GM18498 (cell line): ENCODE results near the gene FABP6.

Source experiments
- ATAC-seq: cut with Tn5 transposase; IDR thresholded peaks from one replicate; pipeline ENCODE4 v1.9.1; 2021; ENCODE audit warnings: mild to moderate bottlenecking, moderate library complexity; ENCODE audit not compliant: unreplicated experiment

Gene FABP6

GRCh38 chr5:160260881-160261815 lies 31.8 kb downstream of the FABP6 start:
- peak; percentile 58 for ATAC-seq

GRCh38 chr5:160262151-160263074 lies 33.1 kb downstream of the FABP6 start:
- ATAC-seq, result no peak

GRCh38 chr5:160263326-160263855 lies 34.1 kb downstream of the FABP6 start:
- ATAC-seq, result no peak

- ATAC-seq, result no peak
These were observed 36.7 kb downstream of the FABP6 start for GRCh38 chr5:160266044-160266443.

GRCh38 chr5:160266752-160267345 lies 37.5 kb downstream of the FABP6 start:
- no peak for ATAC-seq

GRCh38 chr5:160268121-160268520 lies 38.8 kb downstream of the FABP6 start:
- ATAC-seq, result no peak

- no peak for ATAC-seq
These were observed 39.7 kb downstream of the FABP6 start for GRCh38 chr5:160269017-160269416.

GRCh38 chr5:160270704-160271103 lies 41.4 kb downstream of the FABP6 start:
- no peak for ATAC-seq

- ATAC-seq, result peak; percentile 52
These were observed 42.1 kb downstream of the FABP6 start for GRCh38 chr5:160271396-160271795.

GRCh38 chr5:160271836-160272235 lies 42.5 kb downstream of the FABP6 start:
- ATAC-seq, result no peak

GRCh38 chr5:160272264-160272663 lies 43.0 kb downstream of the FABP6 start:
- no peak for ATAC-seq

GRCh38 chr5:160272889-160273288 lies 43.6 kb downstream of the FABP6 start:
- no peak for ATAC-seq

- no peak for ATAC-seq
These were observed 45.2 kb downstream of the FABP6 start for GRCh38 chr5:160274483-160274931.

- ATAC-seq, result no peak
These were observed 49.0 kb downstream of the FABP6 start for GRCh38 chr5:160278343-160278742.

GRCh38 chr5:160280384-160281095 lies 51.2 kb downstream of the FABP6 start:
- ATAC-seq, result no peak

GRCh38 chr5:160281275-160281674 lies 52.0 kb downstream of the FABP6 start:
- no peak for ATAC-seq

GRCh38 chr5:160284291-160284873 lies 55.1 kb downstream of the FABP6 start:
- ATAC-seq, result no peak

- ATAC-seq, result no peak
These were observed 56.0 kb downstream of the FABP6 start for GRCh38 chr5:160285316-160285715.

GRCh38 chr5:160286947-160287346 lies 57.6 kb downstream of the FABP6 start:
- no peak for ATAC-seq
